ENCODE data around the gene B3GNT5.
"Not testable (repeated sequence)": the region's sequence is repeated elsewhere in the genome, so short reads cannot be mapped to it uniquely, and the experiment has no call there.

The B3GNT5 gene

GRCh38 chr3:183252973-183253527 lies at the start of gene B3GNT5:
TSS of gene B3GNT5 (plus strand) at chr3:183253253. CDS start at chr3:183269799, 16,546 bp downstream.
- DNase-seq (ENCODE audit: low spot score): peak; percentile 52

GRCh38 chr3:183203670-183204069 lies 49.4 kb upstream of the B3GNT5 start:
- DNase-seq (ENCODE audit: low spot score): no peak

GRCh38 chr3:183208260-183208659 lies 44.8 kb upstream of the B3GNT5 start:
- DNase-seq (ENCODE audit: low spot score): no peak

GRCh38 chr3:183208800-183209199 lies 44.3 kb upstream of the B3GNT5 start:
- DNase-seq (ENCODE audit: low spot score): no peak

- DNase-seq (ENCODE audit: low spot score): no peak
Measured at GRCh38 chr3:183210341-183210740, 42.7 kb upstream of the B3GNT5 start.

GRCh38 chr3:183210862-183211341 lies 42.2 kb upstream of the B3GNT5 start:
- DNase-seq (ENCODE audit: low spot score): no peak

GRCh38 chr3:183211352-183211751 lies 41.7 kb upstream of the B3GNT5 start:
- DNase-seq (ENCODE audit: low spot score): peak; percentile 40

- no peak for DNase-seq (ENCODE audit: low spot score)
Measured at GRCh38 chr3:183212096-183212495, 41.0 kb upstream of the B3GNT5 start.

- no peak for DNase-seq (ENCODE audit: low spot score)
Measured at GRCh38 chr3:183212565-183212964, 40.5 kb upstream of the B3GNT5 start.

GRCh38 chr3:183213415-183214276 lies 39.4 kb upstream of the B3GNT5 start:
- DNase-seq (ENCODE audit: low spot score): no peak

GRCh38 chr3:183214277-183214612 lies 38.8 kb upstream of the B3GNT5 start:
- no peak for DNase-seq (ENCODE audit: low spot score)

- no peak for DNase-seq (ENCODE audit: low spot score)
Measured at GRCh38 chr3:183215591-183216202, 37.4 kb upstream of the B3GNT5 start.

- no peak for DNase-seq (ENCODE audit: low spot score)
Measured at GRCh38 chr3:183217548-183218332, 35.3 kb upstream of the B3GNT5 start.

GRCh38 chr3:183218826-183219225 lies 34.2 kb upstream of the B3GNT5 start:
- DNase-seq (ENCODE audit: low spot score): no peak

- DNase-seq (ENCODE audit: low spot score): no peak
Measured at GRCh38 chr3:183220828-183221227, 32.2 kb upstream of the B3GNT5 start.

- no peak for DNase-seq (ENCODE audit: low spot score)
Measured at GRCh38 chr3:183222631-183223235, 30.3 kb upstream of the B3GNT5 start.

- DNase-seq (ENCODE audit: low spot score): no peak
Measured at GRCh38 chr3:183224180-183224970, 28.7 kb upstream of the B3GNT5 start.

- DNase-seq (ENCODE audit: low spot score): peak; percentile 17
Measured at GRCh38 chr3:183226333-183226890, 26.6 kb upstream of the B3GNT5 start.

GRCh38 chr3:183227586-183227985 lies 25.5 kb upstream of the B3GNT5 start:
- DNase-seq (ENCODE audit: low spot score): no peak

- DNase-seq (ENCODE audit: low spot score): no peak
Measured at GRCh38 chr3:183229178-183229577, 23.9 kb upstream of the B3GNT5 start.

GRCh38 chr3:183230251-183230650 lies 22.8 kb upstream of the B3GNT5 start:
- not testable (repeated sequence) for DNase-seq (ENCODE audit: low spot score)

Measured in HuH-7 (cell line).